ENCODE measurements around the gene FDX2. TPM values are rescaled to one million over a fixed set of nuclear protein-coding genes. Genes with fewer than 3 reads are reported as not detected.
A peak's percentile ranks its signal among the peaks of the same experiment; 100 is the strongest.

FDX2 gene
- total and polyA plus RNA-seq, 2 donors (not counting 1 experiment from before 2014, with no cell fraction given): 14.0 to 21.0 TPM

DNA sequence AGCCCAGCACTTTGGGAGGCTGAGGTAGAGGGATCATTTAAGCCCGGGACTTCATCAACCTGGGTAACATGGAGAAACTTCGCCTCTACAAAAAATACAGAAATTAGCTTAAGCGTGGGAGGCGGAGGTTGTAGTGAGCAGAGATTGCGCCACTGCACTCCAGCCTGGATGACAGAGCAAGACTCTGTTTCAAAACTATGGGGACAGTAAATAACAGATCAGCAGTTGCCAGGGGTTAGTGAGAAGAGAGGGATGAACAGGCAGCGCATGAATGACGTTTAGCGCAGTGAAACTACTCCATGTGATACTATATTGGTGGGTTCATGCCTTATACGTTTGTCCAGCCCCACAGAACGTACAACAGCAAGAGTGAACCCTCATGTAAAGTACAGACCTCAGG, 30.7 kb upstream of the FDX2 start:
- Histone ChIP-seq H3K27me3 (ENCODE audit: control insufficient read depth, insufficient read depth, low read length) (no peaks in the 10 kb centered on the region), H3K4me2 (ENCODE audit: extremely low read depth, insufficient read depth, low read length) (no peak overlapping the region), H3K4me3 (replicated peaks in 1 of 4; ENCODE audit: control extremely low read depth in 1 of 4, insufficient read depth in 1 of 4, low read depth in 3 of 4, low read length in 4 of 4) (no peak overlapping the region), H3K79me2 (ENCODE audit: control insufficient read depth, insufficient read depth, low read length) (no peaks in the 10 kb centered on the region), H3K36me3 (ENCODE audit: control insufficient read depth, insufficient read depth, low read length) (no peaks in the 10 kb centered on the region), H3K9me3 (ENCODE audit: control insufficient read depth, insufficient read depth, low read depth, low read length) (no peaks in the 10 kb centered on the region), H3K9ac (ENCODE audit: insufficient read depth, low read length) (no peak overlapping the region), H4K20me1 (ENCODE audit: control insufficient read depth, extremely low read depth, insufficient read depth, low read length) (no peaks in the 10 kb centered on the region), H3K4me1 (ENCODE audit: control insufficient read depth, extremely low read depth, insufficient read depth, low read length) (peaks cover 2% of the 10 kb centered on the region), H3K27ac (ENCODE audit: insufficient read depth, low read length) (no peak overlapping the region), H2AFZ (ENCODE audit: low read length) (no peak overlapping the region)
- DNase-seq (ENCODE audit: low read depth in 2 of 2): peak in 1 of 2 donors; percentile 8
- no peak for TF ChIP-seq EZH2 (IDR thresholded peaks at IDR 0.05; ENCODE audit: low read length, missing control alignments)
- TF ChIP-seq, protein P1, sequence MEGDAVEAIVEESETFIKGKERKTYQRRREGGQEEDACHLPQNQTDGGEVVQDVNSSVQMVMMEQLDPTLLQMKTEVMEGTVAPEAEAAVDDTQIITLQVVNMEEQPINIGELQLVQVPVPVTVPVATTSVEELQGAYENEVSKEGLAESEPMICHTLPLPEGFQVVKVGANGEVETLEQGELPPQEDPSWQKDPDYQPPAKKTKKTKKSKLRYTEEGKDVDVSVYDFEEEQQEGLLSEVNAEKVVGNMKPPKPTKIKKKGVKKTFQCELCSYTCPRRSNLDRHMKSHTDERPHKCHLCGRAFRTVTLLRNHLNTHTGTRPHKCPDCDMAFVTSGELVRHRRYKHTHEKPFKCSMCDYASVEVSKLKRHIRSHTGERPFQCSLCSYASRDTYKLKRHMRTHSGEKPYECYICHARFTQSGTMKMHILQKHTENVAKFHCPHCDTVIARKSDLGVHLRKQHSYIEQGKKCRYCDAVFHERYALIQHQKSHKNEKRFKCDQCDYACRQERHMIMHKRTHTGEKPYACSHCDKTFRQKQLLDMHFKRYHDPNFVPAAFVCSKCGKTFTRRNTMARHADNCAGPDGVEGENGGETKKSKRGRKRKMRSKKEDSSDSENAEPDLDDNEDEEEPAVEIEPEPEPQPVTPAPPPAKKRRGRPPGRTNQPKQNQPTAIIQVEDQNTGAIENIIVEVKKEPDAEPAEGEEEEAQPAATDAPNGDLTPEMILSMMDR (conservative IDR thresholded peaks at IDR 0.05 in 1 of 2, IDR thresholded peaks at IDR 0.05 in 1 of 2; ENCODE audit: low read depth in 1 of 2, low read length in 2 of 2): no peak

DNA sequence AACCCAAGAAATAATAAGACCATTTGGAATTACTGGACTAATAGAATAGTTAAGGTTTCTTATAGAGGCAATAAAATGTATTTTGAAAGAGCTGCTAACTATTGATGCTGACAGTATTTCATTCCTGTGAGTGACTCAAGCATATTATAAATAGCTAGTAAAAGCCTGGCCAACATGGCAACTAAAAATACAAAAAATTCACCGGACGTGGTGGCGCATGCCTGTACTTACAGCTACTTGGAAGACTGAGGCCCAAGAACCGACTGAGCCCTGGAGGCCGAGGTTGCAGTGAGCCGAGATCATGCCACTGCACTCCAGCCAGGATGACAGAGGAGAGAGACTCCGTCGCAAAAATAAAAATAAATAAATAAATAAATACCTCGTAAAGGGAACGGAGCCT, 29.0 kb upstream of the FDX2 start:
- DNase-seq (ENCODE audit: low read depth in 2 of 2): peak in 1 of 2 donors; percentile 10
- no peak overlapping the region for H3K27ac ChIP-seq (ENCODE audit: insufficient read depth, low read length)
- no peaks in the 10 kb centered on the region for H3K36me3 ChIP-seq (ENCODE audit: control insufficient read depth, insufficient read depth, low read length)
- H3K4me3 ChIP-seq (replicated peaks in 1 of 4; ENCODE audit: control extremely low read depth in 1 of 4, insufficient read depth in 1 of 4, low read depth in 3 of 4, low read length in 4 of 4): no peak overlapping the region
- no peaks in the 10 kb centered on the region for H3K9me3 ChIP-seq (ENCODE audit: control insufficient read depth, insufficient read depth, low read depth, low read length)
- H3K9ac ChIP-seq (ENCODE audit: insufficient read depth, low read length): no peak overlapping the region
- no peaks in the 10 kb centered on the region for H3K27me3 ChIP-seq (ENCODE audit: control insufficient read depth, insufficient read depth, low read length)
- no peak overlapping the region for H3K4me2 ChIP-seq (ENCODE audit: extremely low read depth, insufficient read depth, low read length)
- H3K4me1 ChIP-seq (ENCODE audit: control insufficient read depth, extremely low read depth, insufficient read depth, low read length): peaks cover 2% of the 10 kb centered on the region
- no peak for TF ChIP-seq EZH2 (IDR thresholded peaks at IDR 0.05; ENCODE audit: low read length, missing control alignments)
- TF ChIP-seq, protein P1 (conservative IDR thresholded peaks at IDR 0.05 in 1 of 2, IDR thresholded peaks at IDR 0.05 in 1 of 2; ENCODE audit: low read depth in 1 of 2, low read length in 2 of 2): no peak
- H4K20me1 ChIP-seq (ENCODE audit: control insufficient read depth, extremely low read depth, insufficient read depth, low read length): no peaks in the 10 kb centered on the region
- no peaks in the 10 kb centered on the region for H3K79me2 ChIP-seq (ENCODE audit: control insufficient read depth, insufficient read depth, low read length)
- no peak overlapping the region for H2AFZ ChIP-seq (ENCODE audit: low read length)

DNA sequence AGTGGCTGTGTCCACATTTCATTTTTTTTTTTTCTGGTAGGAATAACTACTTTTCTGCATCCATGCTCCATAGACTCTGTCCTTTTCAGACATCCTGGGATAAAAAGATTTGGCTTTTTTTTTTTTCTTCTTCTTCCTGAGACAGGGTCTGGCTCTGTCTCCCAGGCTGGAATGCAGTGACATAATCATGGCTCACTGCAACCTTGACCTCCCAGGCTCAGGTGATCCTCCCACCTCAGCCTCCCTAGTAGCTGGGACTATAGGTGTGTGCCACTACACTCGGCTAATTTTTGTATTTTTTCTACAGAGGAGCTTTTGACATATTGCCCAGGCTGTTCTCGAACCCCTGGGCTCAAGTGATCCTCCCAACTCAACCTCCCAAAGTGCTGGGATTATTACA, 27.7 kb upstream of the FDX2 start:
- Histone ChIP-seq H3K27ac (ENCODE audit: insufficient read depth, low read length) (no peak overlapping the region), H3K4me1 (ENCODE audit: control insufficient read depth, extremely low read depth, insufficient read depth, low read length) (peaks cover 2% of the 10 kb centered on the region), H4K20me1 (ENCODE audit: control insufficient read depth, extremely low read depth, insufficient read depth, low read length) (no peaks in the 10 kb centered on the region), H3K79me2 (ENCODE audit: control insufficient read depth, insufficient read depth, low read length) (no peaks in the 10 kb centered on the region), H3K9ac (ENCODE audit: insufficient read depth, low read length) (no peak overlapping the region), H3K9me3 (ENCODE audit: control insufficient read depth, insufficient read depth, low read depth, low read length) (no peaks in the 10 kb centered on the region), H3K36me3 (ENCODE audit: control insufficient read depth, insufficient read depth, low read length) (no peaks in the 10 kb centered on the region), H2AFZ (ENCODE audit: low read length) (no peak overlapping the region), H3K27me3 (ENCODE audit: control insufficient read depth, insufficient read depth, low read length) (no peaks in the 10 kb centered on the region), H3K4me2 (ENCODE audit: extremely low read depth, insufficient read depth, low read length) (no peak overlapping the region), H3K4me3 (replicated peaks in 1 of 4; ENCODE audit: control extremely low read depth in 1 of 4, insufficient read depth in 1 of 4, low read depth in 3 of 4, low read length in 4 of 4) (no peak overlapping the region)
- no peak for DNase-seq (ENCODE audit: low read depth in 2 of 2)
- TF ChIP-seq, protein P1 (conservative IDR thresholded peaks at IDR 0.05 in 1 of 2, IDR thresholded peaks at IDR 0.05 in 1 of 2; ENCODE audit: low read depth in 1 of 2, low read length in 2 of 2): no peak
- TF ChIP-seq EZH2 (IDR thresholded peaks at IDR 0.05; ENCODE audit: low read length, missing control alignments): no peak
